Activated CD8-positive, alpha-beta memory T cell treated with anti-CD3 and anti-CD28 coated beads, Interleukin-2, amount 50 U/mL, for 4 hours (primary cell): ENCODE measurements around the gene ID2.

Source experiments
- DNase-seq: peaks from one replicate; pipeline ENCODE4 v3.0.0-alpha.2; 2020

Gene ID2, protein sequence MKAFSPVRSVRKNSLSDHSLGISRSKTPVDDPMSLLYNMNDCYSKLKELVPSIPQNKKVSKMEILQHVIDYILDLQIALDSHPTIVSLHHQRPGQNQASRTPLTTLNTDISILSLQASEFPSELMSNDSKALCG

DNA sequence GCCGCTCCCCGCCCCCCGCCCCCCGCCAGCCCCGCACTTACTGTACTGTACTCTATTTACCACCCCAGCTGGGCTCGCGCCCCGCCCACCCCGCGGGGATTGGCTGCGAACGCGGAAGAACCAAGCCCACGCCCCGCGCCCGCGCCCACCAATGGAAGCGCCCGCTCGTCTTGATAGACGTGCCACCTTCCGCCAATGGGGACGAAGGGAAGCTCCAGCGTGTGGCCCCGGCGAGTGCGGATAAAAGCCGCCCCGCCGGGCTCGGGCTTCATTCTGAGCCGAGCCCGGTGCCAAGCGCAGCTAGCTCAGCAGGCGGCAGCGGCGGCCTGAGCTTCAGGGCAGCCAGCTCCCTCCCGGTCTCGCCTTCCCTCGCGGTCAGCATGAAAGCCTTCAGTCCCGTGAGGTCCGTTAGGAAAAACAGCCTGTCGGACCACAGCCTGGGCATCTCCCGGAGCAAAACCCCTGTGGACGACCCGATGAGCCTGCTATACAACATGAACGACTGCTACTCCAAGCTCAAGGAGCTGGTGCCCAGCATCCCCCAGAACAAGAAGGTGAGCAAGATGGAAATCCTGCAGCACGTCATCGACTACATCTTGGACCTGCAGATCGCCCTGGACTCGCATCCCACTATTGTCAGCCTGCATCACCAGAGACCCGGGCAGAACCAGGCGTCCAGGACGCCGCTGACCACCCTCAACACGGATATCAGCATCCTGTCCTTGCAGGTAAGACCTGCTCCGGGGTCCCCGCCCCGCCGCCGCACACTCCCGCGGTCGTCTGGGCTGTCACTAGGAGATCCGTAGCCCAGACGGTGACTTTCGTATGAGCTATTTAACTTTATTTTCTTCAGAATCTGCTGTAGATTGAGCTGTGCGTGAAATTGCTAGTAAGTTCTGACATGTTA, at the start of gene ID2:
Gene ID2, plus strand, starts transcription at position 271 of the 907 bp plus-strand sequence. Its CDS starts 110 bp downstream, at position 381.
- peak; percentile 99 for DNase-seq

GRCh38 chr2:8632755-8633154, 49.1 kb upstream of the ID2 start:
- DNase-seq: no peak

DNA sequence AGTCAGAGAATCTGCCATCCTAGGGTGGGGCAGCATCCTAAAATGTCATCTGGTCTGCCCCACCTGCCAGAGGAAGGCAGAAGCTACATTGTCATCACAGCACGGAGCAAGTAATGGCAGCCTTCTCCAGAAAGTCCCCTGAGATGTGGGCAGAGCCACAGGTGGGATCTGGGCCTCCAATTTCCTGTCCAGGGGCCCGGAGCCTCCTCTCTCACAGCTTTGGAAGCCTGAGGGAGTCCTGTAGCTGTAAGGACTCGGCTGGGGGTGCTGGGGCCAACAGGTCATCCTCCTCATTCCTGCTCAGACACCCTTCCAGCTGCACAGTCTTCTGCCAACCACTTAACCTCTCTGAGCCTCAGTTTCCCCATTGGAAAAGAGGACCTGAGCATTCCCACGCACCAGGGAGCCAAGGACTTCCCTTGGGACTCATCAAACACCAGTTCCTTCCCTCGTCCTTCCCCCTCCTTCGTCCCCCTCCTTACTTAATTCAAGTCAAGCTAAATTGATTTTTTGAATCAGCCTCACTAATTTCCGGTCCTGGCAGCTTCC, 48.6 kb upstream of the ID2 start:
- no peak for DNase-seq

DNA sequence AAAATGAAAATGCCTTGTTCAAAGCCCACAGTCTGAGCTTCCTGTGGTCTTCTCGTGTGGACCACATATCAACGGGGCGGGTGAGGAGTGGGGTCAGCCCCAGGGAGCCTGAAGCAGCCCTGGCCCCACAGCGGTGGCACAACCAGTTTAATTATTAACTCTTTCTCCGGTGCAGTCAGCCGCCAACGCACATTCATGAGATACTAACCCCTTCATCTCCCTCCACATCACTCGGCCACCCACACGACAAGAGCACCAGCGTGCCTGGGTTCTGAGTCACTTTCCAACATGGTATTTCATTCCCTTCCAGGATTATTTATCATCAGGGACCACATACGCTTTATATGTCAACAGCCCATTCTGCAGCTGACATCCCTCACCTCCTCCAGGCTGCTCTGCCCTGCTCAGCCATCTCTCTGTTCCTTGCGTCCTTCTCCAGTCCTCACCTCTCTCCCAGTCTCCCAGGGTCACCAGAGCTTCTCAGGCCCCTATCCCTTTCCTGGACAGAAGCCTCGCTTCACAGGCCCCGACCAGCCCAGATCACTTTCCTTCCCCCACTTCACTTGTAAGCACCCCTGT, 48.0 kb upstream of the ID2 start:
- DNase-seq: no peak

DNA sequence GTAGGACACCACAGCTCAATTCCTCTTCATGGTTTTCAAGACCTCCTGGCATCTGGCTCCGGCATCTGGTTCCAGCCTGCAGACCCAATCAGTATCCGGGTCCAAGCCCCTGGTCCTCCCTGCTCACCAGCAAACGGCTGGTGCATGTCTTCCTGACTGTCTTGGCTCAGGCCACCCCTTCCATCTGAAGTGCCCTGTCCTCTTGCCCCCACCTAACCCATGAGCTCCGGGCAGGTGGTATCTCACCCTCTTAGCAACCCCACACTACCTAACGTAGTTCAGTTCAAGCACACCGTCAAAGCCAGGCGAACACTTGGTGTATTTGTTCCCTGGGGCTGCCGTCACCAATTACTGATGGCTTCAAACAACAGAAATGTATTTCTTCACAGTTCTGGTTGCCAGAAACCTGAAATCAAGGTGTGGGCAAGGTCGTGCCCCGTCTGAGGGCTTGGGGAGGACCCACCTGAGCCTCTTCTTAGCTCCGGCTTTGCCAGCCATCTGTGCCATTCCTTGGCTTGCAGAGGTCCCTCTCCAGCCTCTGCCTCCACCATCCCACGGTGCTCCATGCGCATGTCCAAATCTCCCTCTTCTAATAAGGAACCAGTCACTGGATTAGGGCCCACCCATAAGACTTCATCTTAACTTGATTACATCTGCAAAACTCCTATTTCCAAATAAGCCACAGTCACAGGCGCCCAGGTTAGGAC, 47.2 kb upstream of the ID2 start:
- DNase-seq: no peak

DNA sequence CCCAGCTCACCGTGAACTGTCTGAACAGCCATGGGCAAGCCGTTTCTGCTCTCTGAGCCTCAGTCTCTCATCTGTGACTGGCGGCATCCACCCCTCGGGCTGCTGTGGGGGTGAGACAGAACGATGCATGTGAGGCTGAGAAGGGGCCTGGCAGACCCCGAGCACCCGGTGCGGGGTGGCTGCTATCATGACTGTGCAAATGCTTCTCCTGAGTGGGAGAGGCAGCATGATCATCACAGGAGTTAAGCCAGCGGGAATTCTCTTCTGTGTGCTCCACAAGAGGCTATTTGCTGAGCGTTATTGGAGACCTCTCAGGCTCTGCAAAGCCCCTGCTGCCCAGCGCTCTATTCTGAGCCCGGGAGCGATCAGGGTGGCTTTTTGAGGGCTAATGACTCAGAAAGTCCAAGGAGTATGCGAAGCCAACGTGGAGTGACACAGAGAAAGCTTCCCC, 45.8 kb upstream of the ID2 start:
- DNase-seq: no peak

- no peak for DNase-seq
Measured at GRCh38 chr2:8636721-8637636, 44.9 kb upstream of the ID2 start.

DNA sequence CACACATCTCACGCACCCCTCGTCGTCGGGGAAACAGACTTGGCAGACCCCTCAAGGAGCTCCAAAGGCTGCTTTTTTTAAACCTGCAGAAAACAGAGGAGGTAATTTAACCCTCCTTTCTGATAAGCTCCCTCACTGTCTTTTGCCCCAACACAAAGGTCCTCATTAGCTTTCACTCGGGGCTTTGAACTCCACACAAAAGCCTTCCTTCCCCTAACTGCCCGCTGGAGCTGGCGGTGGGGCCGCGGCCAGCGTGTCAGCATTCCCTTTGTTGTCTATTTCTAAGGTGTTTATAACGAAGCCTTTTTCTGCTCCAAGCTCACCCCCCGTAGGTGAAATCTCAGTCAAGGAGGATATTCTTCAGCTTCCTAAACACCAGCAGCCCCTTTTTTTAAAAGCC, 43.5 kb upstream of the ID2 start:
- no peak for DNase-seq

GRCh38 chr2:8639122-8639635, 42.7 kb upstream of the ID2 start:
- DNase-seq: no peak

- DNase-seq: no peak
Measured at GRCh38 chr2:8640498-8640897, 41.4 kb upstream of the ID2 start.

DNA sequence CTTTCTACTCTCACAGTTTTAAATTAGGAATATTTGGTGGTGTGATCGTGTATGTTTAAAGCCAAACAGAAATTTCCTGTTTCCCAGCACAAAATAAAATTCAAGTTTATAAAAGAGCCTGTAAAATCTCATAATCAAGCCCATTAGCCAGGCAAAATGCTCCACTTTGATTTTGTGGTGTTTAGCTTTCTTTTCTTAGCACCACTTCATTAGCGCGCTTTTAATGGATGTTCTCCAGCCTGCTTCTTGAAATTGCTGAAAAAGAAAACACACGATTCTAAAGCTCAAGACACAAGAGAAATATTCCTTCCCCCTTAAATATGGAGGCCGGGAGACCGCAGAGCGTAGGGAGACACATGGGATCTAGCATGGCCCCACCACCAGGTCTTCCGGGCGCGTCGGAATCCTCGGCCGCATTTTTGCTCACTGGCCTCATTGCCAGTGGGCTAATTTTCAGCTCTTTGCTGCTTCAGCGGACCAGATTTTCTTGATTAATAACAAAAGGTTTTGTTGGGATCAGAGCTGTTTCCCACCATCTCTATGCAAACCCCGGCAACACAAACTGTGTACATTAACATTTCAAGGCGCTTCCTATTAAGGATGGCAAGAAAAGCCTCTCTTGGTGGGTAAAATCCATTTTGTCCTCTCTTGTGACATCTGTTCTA, 40.4 kb upstream of the ID2 start:
- no peak for DNase-seq

DNA sequence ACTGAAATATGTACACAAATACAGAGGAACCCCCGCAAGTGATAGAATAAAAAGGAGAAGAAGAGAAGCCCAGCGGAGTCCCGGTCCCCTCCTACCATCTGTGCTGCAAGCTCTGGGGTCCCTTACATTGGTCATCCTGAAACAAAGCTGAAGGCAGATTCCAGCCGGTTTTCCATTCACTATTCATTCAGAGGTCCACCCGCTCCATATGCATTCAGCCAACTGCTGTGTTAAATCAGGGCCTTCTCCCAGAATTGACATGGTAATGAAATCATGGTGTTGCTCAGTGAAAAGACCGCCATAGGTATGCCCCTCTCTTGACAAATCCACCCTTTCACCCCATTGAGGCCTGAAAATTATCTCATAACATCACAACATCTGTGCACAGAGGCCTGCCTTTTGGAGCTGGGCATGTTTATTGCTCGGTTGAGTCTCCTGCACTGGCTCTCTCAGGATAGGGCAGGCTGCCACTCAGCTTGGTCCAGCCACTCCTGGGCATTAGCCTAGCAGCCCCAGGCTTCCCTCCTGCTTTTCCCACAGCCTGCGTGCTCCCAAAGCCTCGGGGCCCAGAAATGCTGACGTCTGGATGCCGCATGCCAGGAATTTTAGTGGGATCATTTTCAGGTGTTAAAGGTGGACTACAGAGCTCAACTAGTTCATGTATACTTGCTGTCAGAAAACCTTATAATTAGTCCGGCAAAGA, 39.3 kb upstream of the ID2 start:
- no peak for DNase-seq

GRCh38 chr2:8643250-8643995, 38.4 kb upstream of the ID2 start:
- DNase-seq: no peak

GRCh38 chr2:8643996-8644356, 37.9 kb upstream of the ID2 start:
- no peak for DNase-seq

DNA sequence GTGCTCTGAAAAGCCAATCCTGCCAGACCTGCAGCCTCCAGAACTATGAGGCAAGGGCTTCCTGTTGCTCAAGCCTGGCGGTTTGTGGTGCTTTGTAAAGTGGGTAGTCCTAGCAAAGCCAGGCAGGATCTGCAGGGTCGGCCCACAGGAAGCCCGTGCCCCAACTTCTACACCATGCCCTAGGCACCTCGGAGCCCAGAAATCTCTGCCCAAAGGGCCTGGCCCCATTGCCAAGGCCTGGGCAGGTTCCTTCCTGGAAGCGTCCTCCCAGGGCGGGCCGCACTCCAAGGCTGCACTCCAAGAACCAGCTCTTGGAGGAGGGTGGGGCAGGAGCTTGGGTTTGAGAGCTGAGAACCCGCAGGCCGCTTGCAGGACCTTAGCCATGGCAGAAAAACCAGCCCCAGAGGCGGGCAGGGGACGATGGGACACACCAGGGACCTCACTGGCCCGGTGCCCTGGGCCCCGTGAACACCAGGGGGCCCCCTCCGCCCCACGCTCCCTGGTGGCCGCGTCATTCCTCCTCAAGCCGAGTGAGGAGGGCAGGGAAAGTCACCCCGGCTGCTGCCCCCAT, 37.2 kb upstream of the ID2 start:
- DNase-seq: no peak

- DNase-seq: no peak
Measured at GRCh38 chr2:8645176-8645831, 36.6 kb upstream of the ID2 start.

DNA sequence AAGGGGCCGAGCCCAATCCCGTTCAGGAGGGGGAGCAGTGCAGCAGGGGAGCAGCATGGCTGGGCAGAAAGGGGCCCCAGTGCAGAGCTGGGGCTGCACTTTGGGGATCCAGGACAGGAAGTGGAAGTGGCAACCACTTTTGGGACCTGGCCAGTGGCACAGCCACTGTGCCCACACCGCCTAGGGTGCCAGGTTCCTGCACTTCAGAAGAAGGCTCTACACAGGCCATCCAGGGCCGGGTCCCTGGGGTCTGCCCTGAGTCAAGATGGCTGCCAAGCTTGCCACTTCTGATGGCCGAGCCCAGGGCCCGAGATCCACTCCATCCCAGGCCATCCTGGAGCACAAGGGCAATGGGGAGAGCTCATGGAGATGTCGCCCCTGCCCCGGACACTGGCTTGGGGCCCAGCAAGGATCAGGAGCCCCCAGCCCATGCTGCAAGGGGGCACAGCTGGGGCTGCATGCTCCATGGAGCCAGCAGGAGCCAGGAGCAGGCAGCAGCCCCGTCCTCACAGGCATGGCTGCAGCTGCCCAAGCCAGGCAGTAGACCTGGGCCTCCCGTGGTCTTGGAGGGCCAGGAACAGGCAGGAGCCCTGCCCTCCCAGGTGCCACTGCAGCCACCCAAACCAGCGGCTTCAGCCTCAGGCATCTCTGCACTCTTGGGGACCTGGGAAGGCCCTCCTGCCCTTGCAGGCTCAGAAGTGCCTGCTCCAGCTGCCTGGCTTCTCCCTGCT, 35.0 kb upstream of the ID2 start:
- no peak for DNase-seq

DNA sequence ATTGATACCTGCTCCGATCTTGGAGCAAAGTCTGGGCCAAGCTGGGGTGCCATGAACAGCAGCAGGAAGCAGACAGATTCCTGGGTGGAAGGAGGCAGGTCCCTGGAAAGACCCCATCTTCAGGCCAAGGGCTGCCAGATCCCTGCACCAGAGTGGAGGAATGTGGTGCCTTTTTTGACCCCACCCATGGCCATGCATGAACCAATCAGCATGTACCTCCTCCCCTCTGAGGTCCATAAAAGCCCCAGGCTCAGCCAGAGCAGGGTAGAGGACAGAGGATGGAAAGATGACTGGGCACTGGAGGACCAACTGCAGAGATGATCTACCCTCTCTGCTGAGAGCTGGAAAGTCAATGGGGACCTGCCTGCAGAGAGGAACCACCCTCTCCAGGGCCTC, 34.4 kb upstream of the ID2 start:
- DNase-seq: no peak
